CD4-positive, alpha-beta T cell (primary cell): Measurements from ENCODE around the gene BDNF. TPM values are rescaled to one million over a fixed set of nuclear protein-coding genes. Genes with fewer than 3 reads are reported as not detected.

ENCODE experiments used
- ATAC-seq: fragments of 200-7000 bp; cut with Tn5 transposase; one replicate; pipeline ENCODE4 v1.10.0; 2022; ENCODE audit warnings: mild to moderate bottlenecking; ENCODE audit not compliant: poor library complexity
- CTCF ChIA-PET: fragments of 350-600 bp; sonication (Branson Sonifier 250); formaldehyde crosslinking; loops from one replicate; lab custom pipeline; 2021; ENCODE audit warnings: antibody characterized with exemption, inconsistent platforms; lab: Charles Lee
- POLR2A ChIA-PET: fragments of 350-600 bp; sonication (Branson Sonifier 250); formaldehyde crosslinking; loops from one replicate; lab custom pipeline; 2021; ENCODE audit warnings: antibody characterized with exemption, inconsistent platforms; lab: Charles Lee
- DNase-seq, 14 experiments: peaks; one replicate each; pipeline ENCODE4 v3.0.0-alpha.2; 2013 to 2020; ENCODE audit warnings: mixed read lengths in 2 of 14
- H3K27ac ChIP-seq, 2 donors: one replicate each; pipeline versions ENCODE4 v1.5.1 to v1.7.0; 2013; ENCODE audit warnings: low read length in 2 of 2, low read depth in 1 of 2, mild to moderate bottlenecking in 1 of 2
- H3K27me3 ChIP-seq, 2 experiments: 1 replicate in 1 of 2; 2 replicates in 1 of 2; pipeline versions ENCODE4 v1.6.1 to v1.7.0; 2013; ENCODE audit warnings: low read length in 2 of 2, control low read depth in 1 of 2, mild to moderate bottlenecking in 1 of 2, moderate library complexity in 1 of 2; ENCODE audit not compliant: insufficient read depth in 2 of 2, control insufficient read depth in 1 of 2
- H3K36me3 ChIP-seq: one replicate; pipeline ENCODE4 v1.6.1; 2013; ENCODE audit warnings: low read length, control low read depth; ENCODE audit not compliant: insufficient read depth
- H3K4me1 ChIP-seq: one replicate; pipeline ENCODE4 v1.6.1; 2013; ENCODE audit warnings: low read length, control low read depth; ENCODE audit not compliant: insufficient read depth
- H3K4me3 ChIP-seq: one replicate; pipeline ENCODE4 v1.5.1; 2013; ENCODE audit warnings: mild to moderate bottlenecking, low read length, moderate library complexity
- H3K9me3 ChIP-seq, 2 experiments: 1 replicate in 1 of 2; 2 replicates in 1 of 2; pipeline versions ENCODE4 v1.6.1 to v1.7.0; 2013; ENCODE audit warnings: low read length in 2 of 2, mild to moderate bottlenecking in 2 of 2, control low read depth in 1 of 2, moderate library complexity in 1 of 2; ENCODE audit not compliant: control insufficient read depth in 1 of 2, insufficient read depth in 1 of 2
- H3K27ac Mint-ChIP-seq: one replicate; pipeline ENCODE4 v1.8.0; 2020; ENCODE audit warnings: mixed read lengths
- H3K27me3 Mint-ChIP-seq: one replicate; pipeline ENCODE4 v1.8.0; 2021; ENCODE audit warnings: mixed read lengths
- H3K36me3 Mint-ChIP-seq: one replicate; pipeline ENCODE4 v1.8.0; 2021; ENCODE audit warnings: low read depth, mixed read lengths
- H3K4me1 Mint-ChIP-seq: one replicate; pipeline ENCODE4 v1.8.0; 2021; ENCODE audit warnings: low read depth, mixed read lengths
- H3K4me3 Mint-ChIP-seq: one replicate; pipeline ENCODE4 v1.8.0; 2020; ENCODE audit warnings: mild to moderate bottlenecking, mixed read lengths
- H3K9me3 Mint-ChIP-seq: one replicate; pipeline ENCODE4 v1.8.0; 2020; ENCODE audit warnings: mixed read lengths
- CTCF ChIP-seq: fragments of 200-600 bp; IDR thresholded peaks from one replicate; pipeline ENCODE4 v1.8.0; 2022; ENCODE audit warnings: antibody characterized with exemption, mild to moderate bottlenecking
- intact Hi-C, 2 experiments: fragments of 100-400 bp; cut with DNase I in 1 of 2; cut with micrococcal nuclease in 1 of 2; formaldehyde crosslinking; loops; one replicate each; pipeline versions ENCODE4 v1.15.1 to v1.9.0; 2023 to 2025; cut with DNase I, micrococcal nuclease
- total RNA-seq, 174 experiments: library from RNA in 2 of 174; stranded (reverse) in 2 of 174; gene quantifications; one replicate each; pipeline ENCODE4 v1.2.3 and lab custom pipeline; 2021 to 2026

Gene BDNF
- total RNA-seq, 2 experiments from 2014 or later, result not detected

DNA sequence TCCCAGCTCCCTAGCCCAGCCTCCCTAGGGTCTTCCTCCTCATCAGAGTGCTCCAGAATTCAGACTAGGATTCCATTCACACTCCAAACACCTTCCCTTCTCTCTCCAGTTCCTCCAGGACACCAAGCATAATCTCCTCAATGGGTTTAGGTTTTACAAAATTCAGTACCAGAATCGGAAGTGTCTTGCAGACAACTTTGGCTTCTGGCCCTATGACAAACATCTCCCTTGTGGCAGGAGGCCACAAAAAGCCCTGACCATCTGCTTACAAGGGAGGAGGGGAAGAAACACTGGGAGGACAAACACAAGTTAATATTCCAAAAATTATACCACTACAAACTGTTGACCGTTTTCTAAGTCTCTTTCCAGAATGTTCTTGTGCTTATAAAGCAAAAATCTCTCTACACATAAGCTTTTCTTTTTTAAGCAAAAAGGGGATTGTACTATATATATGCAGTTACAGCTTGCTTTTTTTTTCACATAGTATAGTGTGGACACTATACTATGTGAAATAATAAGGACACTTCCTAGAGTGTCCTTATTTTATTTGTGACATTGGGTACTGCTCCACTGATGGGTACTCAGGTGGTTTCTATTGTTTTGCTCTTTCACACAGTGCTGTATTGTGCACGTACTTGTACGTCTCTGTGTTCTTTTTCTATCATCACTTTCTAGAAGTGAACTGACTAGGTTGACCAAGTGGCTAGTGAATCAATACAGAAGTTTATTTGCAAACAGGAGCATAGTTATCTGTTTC, 78.7 kb downstream of the BDNF start:
- POLR2A ChIA-PET, result no interaction called here
- H3K9me3 ChIP-seq, result no peaks in the 10 kb centered on the region

GRCh38 chr11:27619763-27620335, 80.4 kb downstream of the BDNF start:
- H3K27ac Mint-ChIP-seq, result no peak overlapping the region
- Histone ChIP-seq H3K27me3 (no peaks in the 10 kb centered on the region), H3K9me3 (no peaks in the 10 kb centered on the region), H3K27ac (no peak overlapping the region), H3K4me1 (no peaks in the 10 kb centered on the region), H3K36me3 (no peaks in the 10 kb centered on the region), H3K4me3 (no peak overlapping the region)
- no peaks in the 10 kb centered on the region for H3K4me1 Mint-ChIP-seq
- no peak for ATAC-seq
- POLR2A ChIA-PET, result no interaction called here
- CTCF ChIA-PET, result no interaction called here
- TF ChIP-seq CTCF, result no peak
- no peaks in the 10 kb centered on the region for H3K9me3 Mint-ChIP-seq
- H3K27me3 Mint-ChIP-seq, result no peaks in the 10 kb centered on the region
- no peak overlapping the region for H3K4me3 Mint-ChIP-seq
- intact Hi-C loops, result no loop called here
- H3K36me3 Mint-ChIP-seq, result no peaks in the 10 kb centered on the region
- DNase-seq, result no peak

More for the DNA sequence above, 78.7 kb downstream of the BDNF start:
- Histone ChIP-seq H3K4me1 (no peaks in the 10 kb centered on the region), H3K27me3 (no peaks in the 10 kb centered on the region), H3K36me3 (no peaks in the 10 kb centered on the region), H3K4me3 (no peak overlapping the region), H3K27ac (no peak overlapping the region)
- intact Hi-C loops, result no loop called here
- DNase-seq, result no peak
- Mint-ChIP-seq H3K9me3 (no peaks in the 10 kb centered on the region), H3K27me3 (no peaks in the 10 kb centered on the region), H3K36me3 (no peaks in the 10 kb centered on the region), H3K27ac (no peak overlapping the region), H3K4me3 (no peak overlapping the region), H3K4me1 (no peaks in the 10 kb centered on the region)
- TF ChIP-seq CTCF, result no peak
- no peak for ATAC-seq
- CTCF ChIA-PET, result no interaction called here

GRCh38 chr11:27619039-27619574, 81.1 kb downstream of the BDNF start:
- no peaks in the 10 kb centered on the region for H3K9me3 ChIP-seq
- Mint-ChIP-seq H3K9me3 (no peaks in the 10 kb centered on the region), H3K36me3 (no peaks in the 10 kb centered on the region), H3K4me3 (no peak overlapping the region), H3K27ac (no peak overlapping the region), H3K27me3 (no peaks in the 10 kb centered on the region), H3K4me1 (no peaks in the 10 kb centered on the region)
- ATAC-seq, result no peak
- intact Hi-C loops, result no loop called here
- TF ChIP-seq CTCF, result no peak
- DNase-seq, result no peak
- no peak overlapping the region for H3K4me3 ChIP-seq
- POLR2A ChIA-PET, result no interaction called here
- CTCF ChIA-PET, result no interaction called here
- H3K4me1 ChIP-seq, result no peaks in the 10 kb centered on the region
- no peaks in the 10 kb centered on the region for H3K36me3 ChIP-seq
- H3K27me3 ChIP-seq, result no peaks in the 10 kb centered on the region
- H3K27ac ChIP-seq, result no peak overlapping the region
